ENCODE results near the gene PEDS1. TPM values are rescaled to one million over a fixed set of nuclear protein-coding genes. Genes with fewer than 3 reads are reported as not detected.

Gene PEDS1
- 21.4 and 30.5 TPM in 2 replicates for total RNA-seq (2016; rRNA removed; fragmentation: Illumina TruSeq; extraction: Trizol)
- total RNA-seq (2016; cell fraction: cytosol; rRNA removed; fragmentation: Illumina TruSeq; extraction: Trizol; ENCODE audit: low read depth) = 17.9 and 19.8 TPM in 2 replicates
- 16.4 and 29.4 TPM in 2 replicates for total RNA-seq (2016; cell fraction: insoluble cytoplasmic fraction; rRNA removed; fragmentation: Illumina TruSeq; extraction: Trizol)
- total RNA-seq (2016; cell fraction: membrane; rRNA removed; fragmentation: Illumina TruSeq; extraction: Trizol) = 40.2 and 46.0 TPM in 2 replicates
- 19.8 and 24.1 TPM in 2 replicates for total RNA-seq (2016; cell fraction: nucleus; rRNA removed; fragmentation: Illumina TruSeq; extraction: Trizol)
- polyA plus RNA-seq (2011; rRNA removed) = 93.9 and 105 TPM in 2 replicates
- 58.6 and 81.5 TPM in 2 replicates for polyA plus RNA-seq (2011; cell fraction: cytosol; rRNA removed)
- polyA plus RNA-seq (2011; cell fraction: nucleus; rRNA removed) = 45.3 and 46.9 TPM in 2 replicates
- 29.0 and 44.1 TPM in 2 replicates for polyA plus RNA-seq (2012)
- polyA plus RNA-seq (2016; cell fraction: cytosol; fragmentation: Illumina TruSeq; extraction: Trizol; ENCODE audit: low read depth) = 31.6 and 35.7 TPM in 2 replicates
- polyA plus RNA-seq (2016; cell fraction: insoluble cytoplasmic fraction; fragmentation: Illumina TruSeq; extraction: Trizol; ENCODE audit: low read depth) = 33.1 and 37.1 TPM in 2 replicates
- 65.7 and 67.3 TPM in 2 replicates for polyA plus RNA-seq (2016; cell fraction: membrane; fragmentation: Illumina TruSeq; extraction: Trizol; ENCODE audit: low read depth)
- 60.4 and 64.9 TPM in 2 replicates for polyA plus RNA-seq (2016; cell fraction: nucleus; fragmentation: Illumina TruSeq; extraction: Trizol; ENCODE audit: insufficient read depth, low read depth)
- 171 and 190 TPM in 2 replicates for polyA minus RNA-seq (2011; rRNA and poly(A)+ RNA removed; ENCODE audit: low replicate concordance)
- 44.9 and 49.0 TPM in 2 replicates for polyA minus RNA-seq (2011; cell fraction: cytosol; rRNA and poly(A)+ RNA removed)
- polyA minus RNA-seq (2011; cell fraction: nucleus; rRNA and poly(A)+ RNA removed) = 12.5 and 14.5 TPM in 2 replicates
- Bru-seq, nascent RNA = percentile 67 among the genes with signal in this experiment
- BruChase-seq, experiment 1, labeled RNA remaining after a 6-hour chase = percentile 93 among the genes with signal in this experiment
- BruChase-seq, experiment 2, labeled RNA remaining after a 2-hour chase = percentile 88 among the genes with signal in this experiment
- long read RNA-seq, experiment 1, full-length matches to known transcripts = 86 of 104 reads
- long read RNA-seq, experiment 1, partial matches to known transcripts = 5 of 104 reads
- long read RNA-seq, experiment 1, other reads (novel, unspliced or antisense) = 13 of 104 reads
- long read RNA-seq, experiment 2, full-length matches to known transcripts = 66 of 99 reads
- long read RNA-seq, experiment 2, partial matches to known transcripts = 6 of 99 reads
- long read RNA-seq, experiment 2, other reads (novel, unspliced or antisense) = 27 of 99 reads

GRCh38 chr20:50153500-50154377 lies at the start of gene PEDS1:
TSS of gene PEDS1 (minus strand) at chr20:50153723. CDS start at chr20:50153637, 86 bp downstream.
- peak within 1 kb of the TSS; percentile 73 for H3K27ac ChIP-seq (ENCODE audit: extremely low read length, insufficient read depth, low read length)
- CTCF ChIA-PET (ENCODE audit: low intra/inter-chr PET ratio, low total read pairs) = no interaction called here
- peaks cover 6 to 19% of the 10 kb centered on the region in 2 experiments; a peak in 4 of 5 replicates for H3K36me3 ChIP-seq (replicated peaks in 1 of 2; ENCODE audit: control insufficient read depth in 1 of 2, insufficient read depth in 2 of 2, low read length in 2 of 2)
- H3K9me3 ChIP-seq (ENCODE audit: low read length) = no peaks in the 10 kb centered on the region
- in situ Hi-C loops (cut with HindIII; ENCODE audit: extremely low pct_ligation_motif_present, low pct_unique_long_range_greater_than_20kb) = no loop called here
- TSS peak; percentile 80 for BruUV-seq (replicated peaks)
- peak; percentile 26 for FAIRE-seq
- peak within 1 kb of the TSS; percentile 91 to 98 (median 96) for H3K4me3 ChIP-seq (replicated peaks in 1 of 3; ENCODE audit: insufficient read depth in 1 of 3, low read depth in 2 of 3, low read length in 3 of 3)
- intact Hi-C loops (cut with micrococcal nuclease; ENCODE audit: unreplicated experiment) = loop anchor here (2.0 kb wide), 1 partner anchor 15 kb away; no protein-coding TSS in a partner anchor
- peak; percentile 95 for ATAC-seq
- H4K20me1 ChIP-seq (ENCODE audit: insufficient read depth, low read length) = no peaks in the 10 kb centered on the region; the same call in 1 of the 2 replicates
- peaks cover 41% of the 10 kb centered on the region for H3K79me2 ChIP-seq (ENCODE audit: insufficient read depth, low read length)
- H3K4me2 ChIP-seq (ENCODE audit: low read depth, low read length) = peak within 1 kb of the TSS; percentile 98
- peaks cover 72% of the 10 kb centered on the region for H3K4me1 ChIP-seq (ENCODE audit: insufficient read depth, low read length)
- H3K9ac ChIP-seq (ENCODE audit: insufficient read depth, low read depth, low read length) = peak within 1 kb of the TSS; percentile 98
- H3K27me3 ChIP-seq (ENCODE audit: control insufficient read depth in 1 of 2, insufficient read depth in 2 of 2, low read length in 2 of 2) = peaks cover 0 to 4% of the 10 kb centered on the region in 2 experiments; a peak in 1 of 5 replicates
- WGBS (ENCODE audit: low lambda C conversion rate) = 16% methylated on average over 16 of the region's 99 CpGs
- POLR2A ChIA-PET = interaction anchor here (0.5 to 5.2 kb wide), 25 partner anchors 9 to 316 kb away, joined by 3 to 89 read pairs (median 6); partner anchors contain the start of genes CEBPB, SPATA2 and UBE2V1
- no peak within 1 kb of the TSS for H2AFZ ChIP-seq (ENCODE audit: low read length)
- DNase-seq (ENCODE audit: low spot score) = peak; percentile 83
- TF ChIP-seq ZFP36L2 (CRISPR knock-in tag; IDR thresholded peaks at IDR 0.05) = no peak; the same call in 1 of the 2 replicates
- TF ChIP-seq SMARCE1 (IDR thresholded peaks at IDR 0.05; ENCODE audit: borderline replicate concordance) = no peak
- peak; percentile 76 for TF ChIP-seq REPIN1 (CRISPR knock-in tag; IDR thresholded peaks at IDR 0.05; ENCODE audit: borderline replicate concordance, low read depth)
- peak; percentile 75; the same call in 1 of the 2 replicates for TF ChIP-seq CREB1 (IDR thresholded peaks at IDR 0.05)
- no peak for TF ChIP-seq CREB1 (CRISPR knock-in tag; IDR thresholded peaks at IDR 0.05)
- TF ChIP-seq MTF1 (CRISPR knock-in tag; IDR thresholded peaks at IDR 0.05) = peak; percentile 73; the same call in 1 of the 2 replicates
- no peak for TF ChIP-seq ZSCAN30 (CRISPR knock-in tag; IDR thresholded peaks at IDR 0.05)
- TF ChIP-seq WIZ (CRISPR knock-in tag; IDR thresholded peaks at IDR 0.05) = peak; percentile 65
- no peak for TF ChIP-seq ZNF362 (CRISPR knock-in tag; IDR thresholded peaks at IDR 0.05; ENCODE audit: borderline replicate concordance)
- peak; percentile 80; the same call in 1 of the 2 replicates for TF ChIP-seq MAFG (CRISPR knock-in tag; IDR thresholded peaks at IDR 0.05)
- peak; percentile 83 for TF ChIP-seq NFYB (CRISPR knock-in tag; IDR thresholded peaks at IDR 0.05)
- no peak for TF ChIP-seq HMGA1 (CRISPR knock-in tag; conservative IDR thresholded peaks at IDR 0.05)
- peak; percentile 83 for TF ChIP-seq ZNF639 (CRISPR knock-in tag; conservative IDR thresholded peaks at IDR 0.05)
- TF ChIP-seq TCF7 (IDR thresholded peaks at IDR 0.05; ENCODE audit: low read depth) = no peak
- TF ChIP-seq PPARG (CRISPR knock-in tag; conservative IDR thresholded peaks at IDR 0.05) = no peak; the same call in none of the 2 replicates
- TF ChIP-seq ZFAT (CRISPR knock-in tag; conservative IDR thresholded peaks at IDR 0.05) = peak; percentile 75; the same call in 1 of the 2 replicates
- peak; percentile 67 for TF ChIP-seq ELF3 (CRISPR knock-in tag; IDR thresholded peaks at IDR 0.05)

All from HepG2 (cell line).